Measurements from ENCODE around the gene KLRB1. TPM values are rescaled to one million over a fixed set of nuclear protein-coding genes. Genes with fewer than 3 reads are reported as not detected.

The KLRB1 gene
- total RNA-seq = not detected in 2 replicates
- long read RNA-seq, partial matches to known transcripts = 0 of 1 reads
- long read RNA-seq, other reads (novel, unspliced or antisense) = 1 of 1 reads

GRCh38 chr12:9607716-9608115, at the start of gene KLRB1:
TSS of gene KLRB1 (minus strand) at chr12:9607916. CDS start at chr12:9607839, 77 bp downstream.
- TF ChIP-seq CTCF (conservative IDR thresholded peaks at IDR 0.05) = no peak
- Mint-ChIP-seq H3K27ac (ENCODE audit: unreplicated experiment) (no peak within 1 kb of the TSS), H3K9me3 (peaks cover 10% of the 10 kb centered on the region), H3K4me3 (no peak within 1 kb of the TSS), H3K27me3 (ENCODE audit: low read depth) (no peaks in the 10 kb centered on the region), H3K36me3 (ENCODE audit: low read depth) (peaks cover 12% of the 10 kb centered on the region), H3K4me1 (no peaks in the 10 kb centered on the region)
- no peak for DNase-seq (ENCODE audit: low read depth, low spot score)

- H3K36me3 Mint-ChIP-seq (ENCODE audit: low read depth) = peaks cover 17% of the 10 kb centered on the region
- no peak for DNase-seq (ENCODE audit: low read depth, low spot score)
- H3K4me1 Mint-ChIP-seq = peaks cover 46% of the 10 kb centered on the region
- H3K27me3 Mint-ChIP-seq (ENCODE audit: low read depth) = no peaks in the 10 kb centered on the region
- H3K9me3 Mint-ChIP-seq = no peaks in the 10 kb centered on the region
- H3K4me3 Mint-ChIP-seq = peak overlapping the region; percentile 5
- H3K27ac Mint-ChIP-seq (ENCODE audit: unreplicated experiment) = no peak overlapping the region
- no peak for TF ChIP-seq CTCF (conservative IDR thresholded peaks at IDR 0.05)
Measured at GRCh38 chr12:9651265-9651729, 43.6 kb upstream of the KLRB1 start.

GRCh38 chr12:9650151-9650576, 42.4 kb upstream of the KLRB1 start:
- Mint-ChIP-seq H3K27me3 (ENCODE audit: low read depth) (no peaks in the 10 kb centered on the region), H3K27ac (ENCODE audit: unreplicated experiment) (no peak overlapping the region), H3K4me1 (peaks cover 46% of the 10 kb centered on the region), H3K4me3 (peak overlapping the region; percentile 95), H3K9me3 (peaks cover 2% of the 10 kb centered on the region), H3K36me3 (ENCODE audit: low read depth) (peaks cover 17% of the 10 kb centered on the region)
- DNase-seq (ENCODE audit: low read depth, low spot score) = no peak
- no peak for TF ChIP-seq CTCF (conservative IDR thresholded peaks at IDR 0.05)

- no peak for DNase-seq (ENCODE audit: low read depth, low spot score)
- TF ChIP-seq CTCF (conservative IDR thresholded peaks at IDR 0.05) = no peak
- peak overlapping the region; percentile 95 for H3K4me3 Mint-ChIP-seq
- H3K27ac Mint-ChIP-seq (ENCODE audit: unreplicated experiment) = no peak overlapping the region
- peaks cover 46% of the 10 kb centered on the region for H3K4me1 Mint-ChIP-seq
- H3K27me3 Mint-ChIP-seq (ENCODE audit: low read depth) = no peaks in the 10 kb centered on the region
- peaks cover 17% of the 10 kb centered on the region for H3K36me3 Mint-ChIP-seq (ENCODE audit: low read depth)
- peaks cover 2% of the 10 kb centered on the region for H3K9me3 Mint-ChIP-seq
Measured at GRCh38 chr12:9649532-9649940, 41.8 kb upstream of the KLRB1 start.

- Mint-ChIP-seq H3K9me3 (peaks cover 2% of the 10 kb centered on the region), H3K27me3 (ENCODE audit: low read depth) (no peaks in the 10 kb centered on the region), H3K4me3 (peak overlapping the region; percentile 95), H3K4me1 (peaks cover 46% of the 10 kb centered on the region), H3K27ac (ENCODE audit: unreplicated experiment) (peak overlapping the region; percentile 98), H3K36me3 (ENCODE audit: low read depth) (peaks cover 14% of the 10 kb centered on the region)
- DNase-seq (ENCODE audit: low read depth, low spot score) = no peak
- no peak for TF ChIP-seq CTCF (conservative IDR thresholded peaks at IDR 0.05)
Measured at GRCh38 chr12:9648701-9649531, 41.2 kb upstream of the KLRB1 start.

Measured in neural crest cell (in vitro differentiated cells).